Loucy (cell line): ENCODE results near the gene OR51B6.

ENCODE experiments used
- EZH2phosphoT487 ChIP-seq: fragments of 200-600 bp; IDR thresholded peaks from 2 replicates; pipeline ENCODE4 v1.6.1; 2018; ENCODE audit warnings: antibody characterized with exemption, mild to moderate bottlenecking, moderate library complexity, borderline replicate concordance
- TF ChIP-seq, protein P1 (sequence below): fragments of 200-600 bp; sonication (generic); conservative IDR thresholded peaks from 2 replicates; pipeline ENCODE4 v1.5.1; 2014; ENCODE audit warnings: mild to moderate bottlenecking, antibody characterized with exemption, low read length

DNA sequence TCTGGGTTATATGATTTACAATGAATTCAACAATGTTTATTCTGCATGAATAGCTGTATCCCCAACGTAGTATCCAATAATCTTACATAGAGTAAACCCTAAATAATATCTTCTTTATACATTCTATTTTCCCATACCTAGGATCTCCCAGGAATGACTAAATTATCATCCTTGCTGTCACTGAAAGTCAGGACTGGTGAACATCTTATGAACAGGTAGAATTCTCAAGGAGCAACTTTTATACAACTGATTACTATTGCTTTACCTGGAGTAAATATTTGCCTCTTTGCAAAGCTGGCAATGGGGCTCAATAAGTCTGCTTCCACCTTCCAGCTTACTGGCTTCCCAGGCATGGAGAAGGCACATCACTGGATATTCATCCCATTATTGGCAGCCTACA lies at the start of gene OR51B6:
- TF ChIP-seq, protein P1, sequence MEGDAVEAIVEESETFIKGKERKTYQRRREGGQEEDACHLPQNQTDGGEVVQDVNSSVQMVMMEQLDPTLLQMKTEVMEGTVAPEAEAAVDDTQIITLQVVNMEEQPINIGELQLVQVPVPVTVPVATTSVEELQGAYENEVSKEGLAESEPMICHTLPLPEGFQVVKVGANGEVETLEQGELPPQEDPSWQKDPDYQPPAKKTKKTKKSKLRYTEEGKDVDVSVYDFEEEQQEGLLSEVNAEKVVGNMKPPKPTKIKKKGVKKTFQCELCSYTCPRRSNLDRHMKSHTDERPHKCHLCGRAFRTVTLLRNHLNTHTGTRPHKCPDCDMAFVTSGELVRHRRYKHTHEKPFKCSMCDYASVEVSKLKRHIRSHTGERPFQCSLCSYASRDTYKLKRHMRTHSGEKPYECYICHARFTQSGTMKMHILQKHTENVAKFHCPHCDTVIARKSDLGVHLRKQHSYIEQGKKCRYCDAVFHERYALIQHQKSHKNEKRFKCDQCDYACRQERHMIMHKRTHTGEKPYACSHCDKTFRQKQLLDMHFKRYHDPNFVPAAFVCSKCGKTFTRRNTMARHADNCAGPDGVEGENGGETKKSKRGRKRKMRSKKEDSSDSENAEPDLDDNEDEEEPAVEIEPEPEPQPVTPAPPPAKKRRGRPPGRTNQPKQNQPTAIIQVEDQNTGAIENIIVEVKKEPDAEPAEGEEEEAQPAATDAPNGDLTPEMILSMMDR, result no peak
- no peak for TF ChIP-seq EZH2phosphoT487
